ENCODE measurements around the gene SOX6. TPM values are rescaled to one million over a fixed set of nuclear protein-coding genes. Genes with fewer than 3 reads are reported as not detected.

Gene SOX6
- total RNA-seq, 1 donor from 2014 or later: 20.2 TPM

DNA sequence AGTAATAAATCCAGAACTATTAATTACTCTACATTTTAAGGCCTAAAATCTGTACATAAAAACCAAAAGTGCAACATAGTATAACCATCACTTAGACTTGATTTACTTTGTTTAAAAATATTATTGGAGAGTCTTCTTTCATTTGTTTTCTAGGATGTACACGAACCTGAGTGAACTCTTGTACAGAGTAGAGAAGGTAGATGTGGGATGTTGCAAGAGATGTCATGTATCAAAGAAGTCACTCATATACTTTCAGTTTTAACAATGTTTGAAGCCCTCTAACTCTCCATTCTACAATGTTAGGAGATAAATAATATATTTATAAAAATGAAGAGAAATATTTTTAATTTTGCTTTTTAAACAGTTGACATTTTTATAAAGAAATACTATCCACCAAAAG is 38.6 kb downstream of the SOX6 start:
- no peak for DNase-seq

DNA sequence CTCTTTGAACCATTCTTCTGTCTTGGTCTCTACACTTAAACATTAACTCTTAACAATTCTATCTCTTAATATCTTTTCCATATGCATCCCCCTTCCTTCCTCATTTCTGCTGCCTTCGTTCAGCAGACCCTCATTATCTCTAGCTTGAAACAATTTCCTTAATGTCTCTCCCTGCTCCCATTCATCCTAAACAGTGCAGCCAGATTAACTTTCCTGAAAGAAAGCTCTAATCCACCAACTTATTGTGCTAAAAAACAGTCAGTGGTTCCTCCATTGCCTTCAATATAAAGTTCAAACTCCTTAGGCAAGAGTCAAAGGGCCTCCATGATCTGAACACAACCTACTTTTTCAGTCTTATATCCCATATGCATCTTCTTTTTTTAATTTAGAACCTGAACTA is 42.5 kb downstream of the SOX6 start:
- no peak for DNase-seq

- no peak for DNase-seq
Measured at GRCh38 chr11:16312233-16312765, 44.0 kb downstream of the SOX6 start.

DNA sequence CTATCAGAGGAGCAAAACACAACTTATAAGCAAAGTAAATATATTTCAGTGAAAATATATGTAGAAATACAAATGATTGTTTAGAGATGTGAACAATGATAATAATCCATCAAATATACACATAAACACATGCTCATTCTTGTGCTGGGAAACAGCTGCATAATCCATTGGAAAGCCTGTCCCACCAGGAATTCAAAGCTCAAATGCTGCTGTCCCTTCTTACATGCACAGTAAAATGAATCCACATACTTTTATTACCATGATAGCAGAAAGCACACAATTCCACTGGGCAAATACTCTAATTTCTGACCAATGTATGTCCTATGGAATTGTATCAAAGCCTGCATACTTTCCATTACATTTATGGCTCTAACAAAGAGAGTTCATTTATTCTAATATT is 44.5 kb downstream of the SOX6 start:
- DNase-seq: no peak

DNA sequence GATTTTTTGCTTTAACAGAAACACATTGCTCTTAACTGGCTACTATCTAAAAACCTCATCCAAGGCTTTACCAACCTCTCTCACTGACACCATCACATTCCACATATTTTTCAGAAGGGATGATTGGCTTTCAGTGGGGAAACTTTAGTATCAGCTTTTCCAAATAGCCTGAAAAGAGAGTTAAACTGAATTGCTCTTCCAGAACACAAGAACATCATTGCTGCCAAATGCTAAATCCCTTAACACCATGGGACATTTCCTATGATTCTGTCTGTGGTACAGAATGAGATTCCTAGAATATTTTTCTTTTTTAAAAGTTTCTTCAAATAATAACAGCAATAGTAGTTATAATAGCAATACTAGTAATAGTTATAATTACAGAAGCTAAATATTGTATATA is 45.4 kb downstream of the SOX6 start:
- DNase-seq: no peak

DNA sequence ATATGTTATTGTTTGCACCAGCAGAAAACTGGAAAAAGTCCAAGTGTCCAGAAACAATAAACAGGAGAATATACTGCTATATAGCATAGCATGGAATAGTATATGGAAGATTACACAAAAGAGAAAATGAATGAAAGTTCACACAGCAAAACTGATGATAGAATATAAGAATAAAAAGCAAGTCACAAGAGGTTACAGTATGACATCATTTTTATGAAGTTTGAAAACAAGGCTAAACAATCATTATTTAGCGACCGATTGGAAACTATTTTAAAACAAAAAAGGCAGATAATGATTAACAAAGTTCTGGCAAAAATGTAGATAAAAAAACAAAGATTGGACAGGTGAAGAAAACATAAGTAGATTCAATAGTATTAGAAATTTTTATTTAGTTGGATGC is 47.1 kb downstream of the SOX6 start:
- no peak for DNase-seq

GRCh38 chr11:16301462-16301861 is 54.9 kb downstream of the SOX6 start:
- no peak for DNase-seq

DNA sequence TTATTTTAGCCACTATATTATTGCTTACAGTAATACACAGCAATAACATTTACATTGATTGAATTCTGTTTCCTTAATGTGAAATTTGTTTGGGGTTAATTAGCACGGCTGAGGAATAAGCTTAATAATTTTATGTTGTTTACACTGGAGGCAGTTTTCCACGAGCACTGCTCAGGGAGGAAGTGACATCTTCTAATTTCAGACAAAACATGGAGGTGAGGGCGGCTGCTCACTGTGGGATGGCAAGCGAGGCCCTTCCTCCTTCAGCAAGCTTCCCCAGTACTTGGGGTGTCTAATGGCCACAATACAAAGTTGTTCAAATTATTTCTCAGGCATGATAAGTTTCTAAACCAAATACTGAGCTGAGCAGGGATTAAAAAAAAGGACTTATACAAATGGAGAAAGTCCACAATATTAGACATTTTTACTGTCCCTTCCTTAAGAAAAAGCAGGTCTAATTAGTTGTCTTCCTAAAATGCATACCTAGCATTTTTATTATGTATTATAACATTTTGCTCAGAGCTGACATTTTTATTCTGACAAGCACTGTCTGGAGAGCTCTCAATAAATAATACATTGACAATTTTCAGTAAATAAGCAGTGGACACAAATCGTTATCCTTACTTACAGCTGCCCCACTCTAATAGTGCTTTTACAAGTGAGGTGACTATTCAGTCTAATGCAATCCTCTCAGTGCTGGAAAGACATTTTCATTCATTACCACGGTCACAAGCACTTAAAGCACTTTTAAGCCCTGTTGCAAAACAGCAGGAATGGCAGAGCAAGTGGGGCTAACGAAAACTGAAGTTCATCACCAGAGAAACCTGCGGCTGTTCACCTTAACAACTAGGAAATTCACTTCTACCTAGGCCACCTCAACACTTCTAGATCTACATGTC is 56.2 kb downstream of the SOX6 start:
- no peak for DNase-seq

GRCh38 chr11:16299390-16299789 is 57.0 kb downstream of the SOX6 start:
- DNase-seq: no peak

GRCh38 chr11:16297332-16297731 is 59.0 kb downstream of the SOX6 start:
- no peak for DNase-seq

DNA sequence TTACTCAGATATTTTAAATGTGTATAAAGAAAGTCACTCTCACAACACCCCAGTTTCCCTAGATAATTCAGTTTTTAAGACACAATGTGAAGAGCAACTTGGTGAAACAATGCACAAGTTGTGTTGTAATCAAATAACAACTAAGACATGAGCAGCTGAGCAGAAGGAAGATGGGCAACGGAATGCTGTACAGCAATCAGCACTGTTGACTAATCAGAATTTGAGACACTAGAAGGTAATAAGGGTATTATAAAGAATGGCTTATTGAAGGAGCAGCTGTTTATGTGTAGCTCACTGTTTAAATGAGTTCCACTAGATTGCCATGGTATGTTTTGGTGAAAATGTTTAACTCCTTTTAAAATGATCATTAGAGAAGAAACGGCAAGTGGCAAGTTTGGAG is 60.1 kb downstream of the SOX6 start:
- no peak for DNase-seq

GRCh38 chr11:16295592-16295991 is 60.8 kb downstream of the SOX6 start:
- DNase-seq: no peak

DNA sequence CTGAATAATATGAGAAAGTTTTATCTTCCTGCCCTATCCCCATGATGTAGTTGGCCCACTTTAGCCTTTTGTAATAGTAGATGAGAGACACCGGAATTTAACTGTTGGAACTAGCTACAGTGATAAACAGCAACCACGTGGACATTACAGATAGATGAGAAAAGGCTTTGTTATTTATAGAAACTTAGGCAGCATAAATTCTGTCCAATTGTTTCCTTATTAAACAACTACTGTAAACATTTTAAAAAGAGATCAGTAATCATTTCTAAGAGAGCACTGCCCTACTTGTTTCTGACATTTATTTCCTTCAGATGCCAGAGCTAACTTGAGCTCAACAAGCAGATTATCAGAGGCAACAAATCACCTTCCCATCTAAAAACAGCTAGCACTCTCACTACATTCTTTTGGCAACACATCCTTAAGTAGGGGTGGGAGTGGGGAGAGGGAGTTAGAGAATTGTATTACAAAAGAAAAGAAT is 63.1 kb downstream of the SOX6 start:
- DNase-seq: peak; percentile 9

- DNase-seq: no peak
Measured at GRCh38 chr11:16292167-16292859, 64.0 kb downstream of the SOX6 start.

DNA sequence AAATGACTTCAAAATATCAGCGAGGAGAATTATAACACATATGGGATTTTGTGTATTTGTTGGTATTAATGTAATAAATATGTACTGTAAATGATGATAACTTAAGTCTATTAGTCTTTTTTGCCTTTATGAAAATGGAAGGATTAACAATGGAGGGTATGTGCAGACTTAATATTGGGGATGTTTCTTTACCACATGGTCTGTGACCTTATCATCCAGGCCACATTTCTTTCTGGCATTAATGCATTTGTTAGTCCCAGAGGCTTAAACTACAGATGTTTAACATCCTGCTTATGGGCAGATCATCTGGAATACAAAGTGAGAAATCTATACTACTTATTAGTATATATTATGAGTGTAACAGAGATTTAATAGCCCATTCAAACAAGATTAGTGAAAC is 64.6 kb downstream of the SOX6 start:
- no peak for DNase-seq

DNA sequence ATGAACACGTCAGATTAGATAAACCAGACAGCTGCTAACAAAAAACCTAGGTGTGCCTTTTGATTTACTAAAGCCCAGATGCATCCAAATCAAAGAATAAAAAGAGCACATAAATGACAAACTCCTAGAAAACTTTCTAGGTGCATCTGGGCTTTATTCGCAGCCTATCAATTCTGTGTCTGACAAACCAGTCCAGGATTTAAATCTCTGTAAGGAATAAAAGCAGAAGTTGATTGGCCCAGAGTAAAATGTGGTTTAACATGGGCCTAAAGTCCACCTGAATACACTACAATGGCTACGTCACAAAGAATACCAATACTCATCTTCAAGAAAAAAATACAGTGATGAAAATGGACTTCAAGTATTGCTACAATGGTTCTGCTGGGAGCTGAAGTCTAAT is 66.8 kb downstream of the SOX6 start:
- DNase-seq: no peak

DNA sequence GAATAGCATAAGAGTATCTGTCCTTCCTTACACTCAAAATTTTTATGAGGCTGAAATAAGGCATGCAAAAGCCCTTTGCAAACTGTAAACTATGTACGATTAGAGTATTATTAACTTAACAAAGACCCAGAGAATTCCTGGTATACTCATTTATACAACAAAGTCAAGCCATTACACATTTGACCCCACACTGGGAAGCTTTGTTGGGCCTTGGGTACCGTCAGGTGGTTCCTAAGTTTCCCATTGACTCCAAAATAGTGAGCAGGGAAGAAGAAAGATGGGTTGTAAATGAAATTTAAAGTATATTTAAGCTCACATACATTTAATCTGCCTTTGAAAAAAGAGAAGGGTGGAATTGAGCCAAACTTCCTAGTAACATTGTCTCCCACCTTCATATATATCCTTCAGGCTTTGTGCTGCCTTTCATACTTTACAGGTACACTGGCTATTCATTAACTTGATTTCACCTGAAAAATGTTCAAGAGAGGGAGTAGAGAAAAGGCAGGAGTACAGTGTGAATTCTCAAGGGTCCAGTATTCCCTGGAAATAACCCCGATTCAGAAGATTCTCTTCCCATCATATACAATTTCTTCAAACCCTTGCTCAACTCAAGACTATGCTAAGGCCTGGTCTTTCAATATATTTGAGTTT is 68.6 kb downstream of the SOX6 start:
- no peak for DNase-seq

- no peak for DNase-seq
Measured at GRCh38 chr11:16286095-16286494, 70.3 kb downstream of the SOX6 start.

- peak; percentile 19 for DNase-seq
Measured at GRCh38 chr11:16280256-16280682, 76.1 kb downstream of the SOX6 start.

GRCh38 chr11:16279524-16279923 is 76.8 kb downstream of the SOX6 start:
- DNase-seq: no peak

DNA sequence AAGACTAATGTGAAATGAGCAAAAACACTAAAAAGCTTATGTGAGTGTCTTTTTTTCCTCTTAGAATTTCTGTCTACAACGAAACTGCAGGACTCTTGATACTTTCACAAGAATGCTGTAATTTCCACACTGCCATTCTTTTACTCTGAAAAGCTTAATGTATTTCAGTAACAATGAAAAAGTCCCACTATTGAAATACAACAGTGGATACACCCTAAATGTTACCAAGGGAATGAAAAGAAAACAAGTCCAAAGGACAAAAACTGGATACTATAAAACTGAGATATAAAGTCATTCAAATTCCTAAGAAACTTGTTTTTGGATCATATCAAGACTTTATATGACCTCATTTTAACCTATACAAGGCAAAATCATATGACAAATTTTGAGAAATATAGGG is 77.4 kb downstream of the SOX6 start:
- peak; percentile 7 for DNase-seq

DNA sequence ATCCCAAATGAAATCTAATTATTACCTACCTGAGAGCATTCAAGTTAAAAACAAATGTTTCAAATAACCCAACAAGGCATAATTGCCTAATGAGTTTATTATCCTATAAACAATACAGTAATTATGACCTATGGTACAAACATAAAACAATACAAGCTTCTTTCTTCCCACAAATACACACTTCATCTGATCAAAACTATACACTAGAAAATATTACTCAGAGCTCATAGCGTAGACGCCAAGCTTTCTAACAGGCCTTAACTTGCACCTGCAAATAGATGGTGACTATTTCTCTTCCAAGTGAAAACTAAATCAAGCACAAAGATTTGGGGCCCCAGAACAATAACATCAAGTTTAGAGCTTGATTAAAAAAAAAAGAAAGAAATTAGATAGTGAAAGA is 78.1 kb downstream of the SOX6 start:
- DNase-seq: no peak

DNA sequence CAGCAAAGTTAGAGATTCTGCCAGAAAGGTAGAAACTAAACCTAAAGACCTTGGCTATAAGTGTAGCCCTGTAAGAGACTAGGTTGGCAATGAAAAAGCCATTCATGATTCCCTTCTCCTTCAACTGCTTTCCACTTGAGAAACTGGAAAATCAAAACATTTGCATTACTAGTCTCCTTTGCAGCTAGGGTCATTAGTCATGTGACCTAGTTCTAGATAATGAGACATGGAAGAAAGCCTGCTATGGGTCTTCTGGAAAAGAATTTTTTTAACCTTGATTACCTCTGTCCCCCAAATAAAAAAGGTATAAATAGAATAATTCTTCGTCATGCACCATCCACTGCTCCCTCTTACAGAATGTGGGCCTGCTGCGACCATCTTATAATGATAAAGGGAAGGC is 80.1 kb downstream of the SOX6 start:
- DNase-seq: no peak
